HepG2 (cell line): ENCODE data around the gene GRIN3B. TPM values are rescaled to one million over a fixed set of nuclear protein-coding genes. Genes with fewer than 3 reads are reported as not detected.

Experiments used
- ESRRA ChIP-seq: sonication (generic); formaldehyde crosslinking; IDR thresholded peaks from 2 replicates; pipeline ENCODE4 v1.5.1; 2020; ENCODE audit warnings: mild to moderate bottlenecking, low read depth, missing genetic modification reagents
- KDM3A ChIP-seq: IDR thresholded peaks from 2 replicates; pipeline ENCODE4 v1.6.1; 2018; ENCODE audit warnings: low read depth, missing compliant biosample characterization
- KLF11 ChIP-seq: IDR thresholded peaks from 2 replicates; pipeline ENCODE4 v1.6.1; 2016; ENCODE audit warnings: missing compliant biosample characterization
- NFIB ChIP-seq: sonication (generic); formaldehyde crosslinking; IDR thresholded peaks from 2 replicates; pipeline ENCODE4 v1.9.0; 2021; ENCODE audit warnings: missing genetic modification reagents, mild to moderate bottlenecking, borderline replicate concordance
- RORA ChIP-seq: sonication (generic); formaldehyde crosslinking; IDR thresholded peaks from 2 replicates; pipeline ENCODE4 v1.5.0; 2020; ENCODE audit warnings: mild to moderate bottlenecking, missing genetic modification reagents, moderate library complexity
- SOX13 ChIP-seq, 3 experiments: fragments of 450-650 bp in 1 of 3; sonication (generic) in 1 of 3; formaldehyde crosslinking in 1 of 3; IDR thresholded peaks in 2 of 3; conservative IDR thresholded peaks in 1 of 3; 2 replicates each; pipeline versions ENCODE4 v1.5.0 to v1.6.1; 2016 to 2020; ENCODE audit warnings: antibody characterized with exemption in 1 of 3, mild to moderate bottlenecking in 1 of 3, missing compliant biosample characterization in 1 of 3, missing genetic modification reagents in 1 of 3, moderate library complexity in 1 of 3
- TOPORS ChIP-seq: sonication (generic); formaldehyde crosslinking; IDR thresholded peaks from 2 replicates; pipeline ENCODE4 v1.8.0; 2023; ENCODE audit warnings: mild to moderate bottlenecking, missing genetic modification reagents
- ZBTB21 ChIP-seq: sonication (generic); formaldehyde crosslinking; IDR thresholded peaks from 2 replicates; pipeline ENCODE4 v1.4.0; 2020; ENCODE audit warnings: missing genetic modification reagents
- ZFX ChIP-seq: sonication (generic); formaldehyde crosslinking; IDR thresholded peaks from 2 replicates; pipeline ENCODE4 v1.4.0; 2020; ENCODE audit warnings: mild to moderate bottlenecking, low read depth, missing genetic modification reagents, moderate library complexity
- ZNF354B ChIP-seq: sonication (generic); formaldehyde crosslinking; IDR thresholded peaks from 2 replicates; pipeline ENCODE4 v1.8.0; 2022; ENCODE audit warnings: mild to moderate bottlenecking, missing genetic modification reagents
- ZNF629 ChIP-seq: sonication (generic); formaldehyde crosslinking; conservative IDR thresholded peaks from 2 replicates; pipeline ENCODE4 v1.5.0; 2020; ENCODE audit warnings: missing genetic modification reagents
- ZNF766 ChIP-seq: sonication (generic); formaldehyde crosslinking; IDR thresholded peaks from 2 replicates; pipeline ENCODE4 v1.5.0; 2020; ENCODE audit warnings: missing genetic modification reagents, borderline replicate concordance
- ZNF775 ChIP-seq: sonication (generic); formaldehyde crosslinking; IDR thresholded peaks from 2 replicates; pipeline ENCODE4 v1.4.0; 2020; ENCODE audit warnings: missing genetic modification reagents, mild to moderate bottlenecking, moderate library complexity, borderline replicate concordance
- polyA plus RNA-seq, 8 experiments: library from polyadenylated mRNA; depleted of rRNA in 3 of 8; stranded (reverse) in 7 of 8; unstranded in 1 of 8; fragments of >200 nt; fragmentation: Illumina TruSeq in 4 of 8; extraction: Trizol in 4 of 8; gene quantifications; 2 replicates each; pipeline versions ENCODE4 v1.2.1 to v1.2.3, GENCODE V29; 2011 to 2016; ENCODE audit warnings: low read depth in 4 of 8, missing spikeins in 1 of 8, mixed read lengths in 1 of 8; ENCODE audit not compliant: insufficient read depth in 1 of 8
- total RNA-seq, 5 experiments: library from RNA; depleted of rRNA; stranded (reverse); fragments of >200 nt; fragmentation: Illumina TruSeq; extraction: Trizol; gene quantifications; 2 replicates each; pipeline ENCODE4 v1.2.3, GENCODE V29; 2016; ENCODE audit warnings: low read depth in 1 of 5
- TF ChIP-seq, protein P1 (sequence below): sonication (generic); formaldehyde crosslinking; IDR thresholded peaks from 2 replicates; pipeline ENCODE4 v1.5.1; 2020; ENCODE audit warnings: mild to moderate bottlenecking, missing genetic modification reagents
- TF ChIP-seq, protein P2 (sequence below): IDR thresholded peaks from 2 replicates; pipeline ENCODE4 v1.6.1; 2016; ENCODE audit warnings: missing biosample characterization, missing genetic modification reagents, low read depth
- TF ChIP-seq, protein P3 (sequence below): sonication (generic); formaldehyde crosslinking; conservative IDR thresholded peaks from 2 replicates; pipeline ENCODE4 v1.5.0; 2020; ENCODE audit warnings: missing genetic modification reagents
- TF ChIP-seq, protein P4 (sequence below): sonication (generic); formaldehyde crosslinking; IDR thresholded peaks from 2 replicates; pipeline ENCODE4 v1.4.0; 2020; ENCODE audit warnings: low read depth, mild to moderate bottlenecking, missing genetic modification reagents
- TF ChIP-seq, protein P5 (sequence below): sonication (generic); formaldehyde crosslinking; IDR thresholded peaks from 2 replicates; pipeline ENCODE4 v1.4.0; 2020; ENCODE audit warnings: mild to moderate bottlenecking, missing genetic modification reagents

GRIN3B gene
- total and polyA plus RNA-seq, 2 of the 13 experiments (the other 11 are each of a cell fraction or from before 2014, with no cell fraction given), result 0.07 to 0.20 TPM

DNA sequence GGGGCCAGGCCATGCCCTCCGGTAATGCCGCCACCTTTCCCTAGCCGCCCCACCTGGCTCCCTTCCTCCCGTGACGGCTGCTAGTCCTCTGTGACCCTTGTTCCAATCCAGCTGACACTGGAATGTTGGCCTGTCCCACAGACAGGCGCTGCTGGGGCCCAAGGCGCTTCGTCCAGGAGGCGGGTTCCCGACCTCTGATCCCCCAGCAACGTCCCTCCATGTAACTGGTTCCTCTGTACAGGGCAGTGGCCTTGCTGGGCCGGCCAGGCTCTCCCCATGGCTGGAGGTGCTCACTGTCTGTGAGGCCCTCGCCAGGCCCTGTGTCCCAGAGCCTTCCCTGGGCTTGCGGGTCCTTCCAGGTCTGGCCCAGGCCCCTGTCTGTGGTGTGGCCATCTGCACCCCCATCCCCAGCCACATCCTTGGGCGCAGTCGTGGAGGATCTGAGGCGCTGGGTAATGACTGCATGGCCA is 6.8 kb upstream of the GRIN3B start (continued):
- TF ChIP-seq, protein P1, sequence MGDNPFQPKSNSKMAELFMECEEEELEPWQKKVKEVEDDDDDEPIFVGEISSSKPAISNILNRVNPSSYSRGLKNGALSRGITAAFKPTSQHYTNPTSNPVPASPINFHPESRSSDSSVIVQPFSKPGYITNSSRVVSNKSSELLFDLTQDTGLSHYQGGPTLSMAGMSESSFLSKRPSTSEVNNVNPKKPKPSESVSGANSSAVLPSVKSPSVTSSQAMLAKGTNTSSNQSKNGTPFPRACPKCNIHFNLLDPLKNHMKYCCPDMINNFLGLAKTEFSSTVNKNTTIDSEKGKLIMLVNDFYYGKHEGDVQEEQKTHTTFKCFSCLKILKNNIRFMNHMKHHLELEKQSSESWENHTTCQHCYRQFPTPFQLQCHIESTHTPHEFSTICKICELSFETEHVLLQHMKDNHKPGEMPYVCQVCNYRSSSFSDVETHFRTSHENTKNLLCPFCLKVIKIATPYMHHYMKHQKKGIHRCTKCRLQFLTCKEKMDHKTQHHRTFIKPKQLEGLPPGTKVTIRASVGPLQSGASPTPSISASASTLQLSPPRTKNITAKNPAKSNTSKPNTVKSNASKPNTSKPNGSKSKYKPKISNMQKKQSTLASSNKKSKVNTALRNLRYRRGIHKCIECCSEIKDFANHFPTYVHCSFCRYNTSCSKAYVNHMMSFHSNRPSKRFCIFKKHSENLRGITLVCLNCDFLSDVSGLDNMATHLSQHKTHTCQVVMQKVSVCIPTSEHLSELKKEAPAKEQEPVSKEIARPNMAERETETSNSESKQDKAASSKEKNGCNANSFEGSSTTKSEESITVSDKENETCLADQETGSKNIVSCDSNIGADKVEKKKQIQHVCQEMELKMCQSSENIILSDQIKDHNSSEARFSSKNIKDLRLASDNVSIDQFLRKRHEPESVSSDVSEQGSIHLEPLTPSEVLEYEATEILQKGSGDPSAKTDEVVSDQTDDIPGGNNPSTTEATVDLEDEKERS (CRISPR knock-in tag), result no peak
- TF ChIP-seq, protein P2, sequence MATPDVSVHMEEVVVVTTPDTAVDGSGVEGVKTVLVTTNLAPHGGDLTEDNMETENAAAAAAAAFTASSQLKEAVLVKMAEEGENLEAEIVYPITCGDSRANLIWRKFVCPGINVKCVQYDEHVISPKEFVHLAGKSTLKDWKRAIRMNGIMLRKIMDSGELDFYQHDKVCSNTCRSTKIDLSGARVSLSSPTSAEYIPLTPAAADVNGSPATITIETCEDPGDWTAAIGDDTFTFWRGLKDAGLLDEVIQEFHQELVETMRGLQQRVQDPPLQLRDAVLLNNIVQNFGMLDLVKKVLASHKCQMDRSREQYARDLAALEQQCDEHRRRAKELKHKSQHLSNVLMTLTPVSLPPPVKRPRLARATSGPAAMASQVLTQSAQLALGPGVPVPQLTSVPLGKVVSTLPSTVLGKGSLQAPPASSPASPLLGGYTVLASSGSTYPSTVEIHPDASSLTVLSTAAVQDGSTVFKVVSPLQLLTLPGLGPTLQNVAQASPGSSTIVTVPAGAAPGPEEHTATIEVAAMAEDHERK, result no peak
- TF ChIP-seq KDM3A (CRISPR knock-in tag) (peak; percentile 72; the same call in 1 of the 2 replicates), KLF11 (CRISPR knock-in tag) (peak; percentile 80; the same call in 1 of the 2 replicates), ZNF775 (CRISPR knock-in tag) (no peak), RORA (CRISPR knock-in tag) (no peak), TOPORS (CRISPR knock-in tag) (no peak), ZNF354B (CRISPR knock-in tag) (no peak), NFIB (no peak), ZFX (CRISPR knock-in tag) (peak; percentile 92), SOX13 (IDR thresholded peaks at IDR 0.05) (no peak), SOX13 (CRISPR knock-in tag; conservative IDR thresholded peaks at IDR 0.05 in 1 of 2, IDR thresholded peaks at IDR 0.05 in 1 of 2) (peak in 1 of 2 experiments; percentile 42; a peak in 1 of 4 replicates), ZNF629 (CRISPR knock-in tag) (no peak; the same call in 1 of the 2 replicates), ESRRA (CRISPR knock-in tag) (no peak; the same call in 1 of the 2 replicates), ZBTB21 (CRISPR knock-in tag) (no peak), ZNF766 (CRISPR knock-in tag) (no peak)
- TF ChIP-seq, protein P3, sequence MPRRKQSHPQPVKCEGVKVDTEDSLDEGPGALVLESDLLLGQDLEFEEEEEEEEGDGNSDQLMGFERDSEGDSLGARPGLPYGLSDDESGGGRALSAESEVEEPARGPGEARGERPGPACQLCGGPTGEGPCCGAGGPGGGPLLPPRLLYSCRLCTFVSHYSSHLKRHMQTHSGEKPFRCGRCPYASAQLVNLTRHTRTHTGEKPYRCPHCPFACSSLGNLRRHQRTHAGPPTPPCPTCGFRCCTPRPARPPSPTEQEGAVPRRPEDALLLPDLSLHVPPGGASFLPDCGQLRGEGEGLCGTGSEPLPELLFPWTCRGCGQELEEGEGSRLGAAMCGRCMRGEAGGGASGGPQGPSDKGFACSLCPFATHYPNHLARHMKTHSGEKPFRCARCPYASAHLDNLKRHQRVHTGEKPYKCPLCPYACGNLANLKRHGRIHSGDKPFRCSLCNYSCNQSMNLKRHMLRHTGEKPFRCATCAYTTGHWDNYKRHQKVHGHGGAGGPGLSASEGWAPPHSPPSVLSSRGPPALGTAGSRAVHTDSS (CRISPR knock-in tag), result no peak
- TF ChIP-seq, protein P4, sequence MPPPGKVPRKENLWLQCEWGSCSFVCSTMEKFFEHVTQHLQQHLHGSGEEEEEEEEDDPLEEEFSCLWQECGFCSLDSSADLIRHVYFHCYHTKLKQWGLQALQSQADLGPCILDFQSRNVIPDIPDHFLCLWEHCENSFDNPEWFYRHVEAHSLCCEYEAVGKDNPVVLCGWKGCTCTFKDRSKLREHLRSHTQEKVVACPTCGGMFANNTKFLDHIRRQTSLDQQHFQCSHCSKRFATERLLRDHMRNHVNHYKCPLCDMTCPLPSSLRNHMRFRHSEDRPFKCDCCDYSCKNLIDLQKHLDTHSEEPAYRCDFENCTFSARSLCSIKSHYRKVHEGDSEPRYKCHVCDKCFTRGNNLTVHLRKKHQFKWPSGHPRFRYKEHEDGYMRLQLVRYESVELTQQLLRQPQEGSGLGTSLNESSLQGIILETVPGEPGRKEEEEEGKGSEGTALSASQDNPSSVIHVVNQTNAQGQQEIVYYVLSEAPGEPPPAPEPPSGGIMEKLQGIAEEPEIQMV, result no peak
- TF ChIP-seq, protein P5, sequence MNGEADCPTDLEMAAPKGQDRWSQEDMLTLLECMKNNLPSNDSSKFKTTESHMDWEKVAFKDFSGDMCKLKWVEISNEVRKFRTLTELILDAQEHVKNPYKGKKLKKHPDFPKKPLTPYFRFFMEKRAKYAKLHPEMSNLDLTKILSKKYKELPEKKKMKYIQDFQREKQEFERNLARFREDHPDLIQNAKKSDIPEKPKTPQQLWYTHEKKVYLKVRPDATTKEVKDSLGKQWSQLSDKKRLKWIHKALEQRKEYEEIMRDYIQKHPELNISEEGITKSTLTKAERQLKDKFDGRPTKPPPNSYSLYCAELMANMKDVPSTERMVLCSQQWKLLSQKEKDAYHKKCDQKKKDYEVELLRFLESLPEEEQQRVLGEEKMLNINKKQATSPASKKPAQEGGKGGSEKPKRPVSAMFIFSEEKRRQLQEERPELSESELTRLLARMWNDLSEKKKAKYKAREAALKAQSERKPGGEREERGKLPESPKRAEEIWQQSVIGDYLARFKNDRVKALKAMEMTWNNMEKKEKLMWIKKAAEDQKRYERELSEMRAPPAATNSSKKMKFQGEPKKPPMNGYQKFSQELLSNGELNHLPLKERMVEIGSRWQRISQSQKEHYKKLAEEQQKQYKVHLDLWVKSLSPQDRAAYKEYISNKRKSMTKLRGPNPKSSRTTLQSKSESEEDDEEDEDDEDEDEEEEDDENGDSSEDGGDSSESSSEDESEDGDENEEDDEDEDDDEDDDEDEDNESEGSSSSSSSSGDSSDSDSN (CRISPR knock-in tag), result peak; percentile 89
